Bronchial epithelial cell (primary cell): ENCODE data around the gene FOXL3. TPM values are rescaled to one million over a fixed set of nuclear protein-coding genes. Genes with fewer than 3 reads are reported as not detected.

Experiments
- DNase-seq: peaks from one replicate; pipeline ENCODE4 v3.0.0-alpha.2; 2010; ENCODE audit warnings: low read depth
- FAIRE-seq: peaks from 2 replicates; lab custom pipeline; 2011; peaks lifted over from hg19 to GRCh38; lab: Jason Lieb, UNC
- H3K27me3 ChIP-seq: 2 replicates; pipeline ENCODE4 v1.5.1; 2011; ENCODE audit warnings: low read length; ENCODE audit not compliant: control insufficient read depth, insufficient read depth
- H3K36me3 ChIP-seq: 2 replicates; pipeline ENCODE4 v1.5.1; 2011; ENCODE audit warnings: low read length; ENCODE audit not compliant: control insufficient read depth, insufficient read depth
- H3K4me3 ChIP-seq: 2 replicates; pipeline ENCODE4 v1.5.1; 2011; ENCODE audit warnings: mild to moderate bottlenecking, low read depth, low read length, control low read depth
- CTCF ChIP-seq: IDR thresholded peaks from 2 replicates; pipeline ENCODE4 v1.5.1; 2011; ENCODE audit warnings: mild to moderate bottlenecking, moderate library complexity, low read length, control low read depth, inconsistent platforms; ENCODE audit not compliant: insufficient read depth, severe bottlenecking
- total RNA-seq: library from RNA; depleted of rRNA; stranded (reverse); fragments of >200 nt; gene quantifications from 2 replicates; pipeline ENCODE4 v1.2.1, GENCODE V29; 2014

FOXL3 gene
- total RNA-seq, 1 donor from 2014 or later, result not detected

GRCh38 chr7:338295-339061, 48.5 kb downstream of the FOXL3 start:
- Histone ChIP-seq H3K27me3 (peaks cover 3% of the 10 kb centered on the region), H3K36me3 (no peaks in the 10 kb centered on the region), H3K4me3 (no peak overlapping the region)
- TF ChIP-seq CTCF, result no peak
- FAIRE-seq (no peak), DNase-seq (no peak)

GRCh38 chr7:339062-339342, 49.0 kb downstream of the FOXL3 start:
- FAIRE-seq (no peak), DNase-seq (no peak)
- no peak overlapping the region for H3K4me3 ChIP-seq
- peaks cover 3% of the 10 kb centered on the region for H3K27me3 ChIP-seq
- TF ChIP-seq CTCF, result no peak
- H3K36me3 ChIP-seq, result no peaks in the 10 kb centered on the region

- TF ChIP-seq CTCF, result no peak
- peaks cover 3% of the 10 kb centered on the region for H3K27me3 ChIP-seq
- no peak for FAIRE-seq
- no peak overlapping the region for H3K4me3 ChIP-seq
- H3K36me3 ChIP-seq, result no peaks in the 10 kb centered on the region
- no peak for DNase-seq
Observed at GRCh38 chr7:339696-340095, 49.7 kb downstream of the FOXL3 start.

GRCh38 chr7:340200-340937, 50.4 kb downstream of the FOXL3 start:
- no peak overlapping the region for H3K4me3 ChIP-seq
- no peak for FAIRE-seq
- no peaks in the 10 kb centered on the region for H3K36me3 ChIP-seq
- peaks cover 3% of the 10 kb centered on the region for H3K27me3 ChIP-seq
- DNase-seq, result no peak
- no peak for TF ChIP-seq CTCF

Other genes starting within 250 kb of the FOXL3 start
- 1.3 and 2.4 TPM in 2 replicates for gene FAM20C, start 97.6 kb upstream of the FOXL3 start, total RNA-seq
- gene PDGFA, start 229.7 kb downstream of the FOXL3 start, total RNA-seq, result 55.8 and 64.8 TPM in 2 replicates